Right kidney (tissue), 9 donors: Measurements from ENCODE around the gene MORN5.
"Not testable (repeated sequence)": the region's sequence is repeated elsewhere in the genome, so short reads cannot be mapped to it uniquely, and the experiment has no call there.

ENCODE experiments used
- DNase-seq: peaks from one replicate; pipeline ENCODE4 v3.0.0-alpha.2; 2016
- long read RNA-seq, 8 donors: transcript quantifications; one replicate each; lab custom pipeline, GENCODE V29; 2026

Gene MORN5
- long read RNA-seq, donor 1, partial matches to known transcripts, result 0 of 1 reads
- long read RNA-seq, donor 1, other reads (novel, unspliced or antisense), result 0 of 1 reads
- long read RNA-seq, donor 2, result 0 reads
- long read RNA-seq, donor 3, result 0 reads
- long read RNA-seq, donor 4, partial matches to known transcripts, result 0 of 3 reads
- long read RNA-seq, donor 4, other reads (novel, unspliced or antisense), result 0 of 3 reads
- long read RNA-seq, donor 5, partial matches to known transcripts, result 0 of 1 reads
- long read RNA-seq, donor 5, other reads (novel, unspliced or antisense), result 0 of 1 reads
- long read RNA-seq, donor 6, result 0 reads
- long read RNA-seq, donor 7, partial matches to known transcripts, result 0 of 1 reads
- long read RNA-seq, donor 7, other reads (novel, unspliced or antisense), result 0 of 1 reads
- long read RNA-seq, donor 8, partial matches to known transcripts, result 0 of 3 reads
- long read RNA-seq, donor 8, other reads (novel, unspliced or antisense), result 0 of 3 reads

- DNase-seq, result peak; percentile 89
Observed at GRCh38 chr9:122159026-122159924, at the start of gene MORN5, which contains the start of gene NDUFA8. Gene MORN5, plus strand, starts transcription at chr9:122159908. Its CDS starts 65 bp downstream, at chr9:122159973. Gene NDUFA8, minus strand, starts transcription at chr9:122159779. Its CDS starts 102 bp downstream, at chr9:122159677.

DNA sequence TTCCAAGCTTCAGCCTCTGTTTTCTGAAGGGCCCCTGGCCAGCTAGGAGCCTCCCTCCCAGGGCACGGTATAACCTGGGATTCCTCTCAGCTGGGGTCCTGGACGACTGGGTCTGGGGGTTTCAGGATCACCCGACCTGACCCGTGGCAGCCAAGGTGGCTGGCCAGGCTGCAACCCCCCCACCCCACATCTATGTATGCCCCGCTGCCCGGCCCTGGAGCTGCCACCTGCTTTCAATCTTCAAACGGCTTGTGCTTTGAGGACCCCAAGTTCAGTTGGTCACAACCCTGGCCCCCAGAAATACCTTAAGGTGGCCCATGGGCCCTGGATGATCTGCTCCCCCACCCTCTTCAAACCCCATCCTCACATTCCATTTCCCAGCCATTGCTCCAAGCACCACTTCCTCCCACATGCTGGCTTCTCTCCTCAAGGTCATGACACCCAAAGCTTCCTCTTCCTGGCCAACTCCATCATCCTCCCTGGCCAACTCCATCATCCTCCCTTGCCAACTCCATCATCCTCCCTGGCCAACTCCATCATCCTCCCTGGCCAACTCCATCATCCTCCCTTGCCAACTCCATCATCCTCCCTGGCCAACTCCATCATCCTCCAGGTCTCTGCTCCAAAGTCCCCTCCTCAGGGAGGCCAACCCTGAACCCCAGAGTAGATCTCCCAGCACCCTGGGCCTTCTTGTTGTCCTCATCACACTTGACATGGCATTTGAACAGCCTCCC is 49.4 kb upstream of the MORN5 start:
- DNase-seq, result no peak

DNA sequence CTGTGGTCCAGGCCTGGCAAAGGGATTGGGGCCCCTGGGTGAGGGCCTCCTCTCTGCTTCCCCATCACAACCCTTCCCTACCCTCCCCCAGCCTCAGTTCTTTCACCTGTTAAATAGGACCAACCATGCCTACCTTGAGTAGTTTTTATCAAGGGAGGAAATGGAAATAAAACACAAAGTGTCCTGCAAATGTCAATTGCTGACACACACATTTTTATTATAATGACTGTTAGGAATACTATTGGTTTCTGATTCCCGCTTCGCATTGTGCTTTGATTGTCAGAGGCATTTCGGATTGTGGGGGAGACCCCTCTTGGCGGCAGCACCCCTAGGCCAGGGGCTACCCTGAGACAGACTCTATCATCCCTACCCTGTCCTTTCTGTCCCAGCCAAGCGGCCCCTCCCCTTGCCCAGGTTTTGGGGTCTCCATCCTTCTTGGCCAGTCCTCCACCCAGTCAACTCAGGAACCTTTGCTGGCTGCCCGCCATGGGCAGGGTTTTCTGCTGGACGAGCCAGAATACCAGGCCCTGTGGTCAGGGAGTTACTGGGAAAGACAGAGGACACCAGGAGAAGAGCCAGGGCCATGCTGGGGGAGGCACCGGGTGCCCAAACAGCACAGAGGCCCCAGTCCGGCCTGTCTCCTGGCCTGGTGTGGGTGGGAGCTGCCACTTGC is 48.2 kb upstream of the MORN5 start:
- no peak for DNase-seq

DNA sequence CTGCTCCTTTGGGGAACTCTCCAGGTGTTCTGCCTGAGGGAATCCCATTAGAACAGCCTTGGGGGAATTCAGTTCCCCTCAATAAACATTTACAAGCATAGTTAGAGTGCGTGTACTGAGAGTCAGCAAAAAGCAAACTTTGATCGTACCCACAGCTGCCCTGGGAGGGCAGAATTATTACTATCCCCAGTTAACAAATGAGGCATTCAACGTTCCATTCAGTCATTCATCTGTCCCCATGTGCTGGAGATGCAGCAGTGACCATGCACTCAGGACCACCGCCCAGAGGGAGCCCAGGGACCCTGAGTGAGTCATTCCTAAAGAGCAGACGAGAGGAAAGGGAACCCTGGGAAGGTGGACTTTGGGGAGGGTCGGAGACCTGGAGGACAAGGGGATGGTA is 47.5 kb upstream of the MORN5 start:
- no peak for DNase-seq

DNA sequence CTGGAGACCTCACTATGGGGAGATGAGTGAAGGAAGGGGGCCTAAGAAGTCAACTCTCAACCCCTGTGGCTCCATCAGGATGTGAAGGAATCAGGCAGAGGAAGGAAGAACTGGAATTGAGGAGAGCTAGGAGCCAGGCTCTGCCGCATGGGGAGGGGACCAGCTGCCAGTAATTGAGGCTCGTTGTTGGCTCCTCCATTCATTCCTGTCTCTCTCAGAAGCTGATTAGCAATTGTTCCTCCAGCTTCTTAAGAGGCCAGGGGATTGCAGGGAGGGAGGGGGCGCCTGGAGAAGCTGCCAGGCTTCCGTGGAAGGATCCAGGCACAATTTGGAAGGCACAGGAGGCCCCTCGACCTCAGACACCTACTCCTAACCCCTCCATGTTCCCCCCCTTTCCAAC is 46.1 kb upstream of the MORN5 start:
- no peak for DNase-seq

- DNase-seq, result no peak
Observed at GRCh38 chr9:122115176-122116035, 44.3 kb upstream of the MORN5 start.

DNA sequence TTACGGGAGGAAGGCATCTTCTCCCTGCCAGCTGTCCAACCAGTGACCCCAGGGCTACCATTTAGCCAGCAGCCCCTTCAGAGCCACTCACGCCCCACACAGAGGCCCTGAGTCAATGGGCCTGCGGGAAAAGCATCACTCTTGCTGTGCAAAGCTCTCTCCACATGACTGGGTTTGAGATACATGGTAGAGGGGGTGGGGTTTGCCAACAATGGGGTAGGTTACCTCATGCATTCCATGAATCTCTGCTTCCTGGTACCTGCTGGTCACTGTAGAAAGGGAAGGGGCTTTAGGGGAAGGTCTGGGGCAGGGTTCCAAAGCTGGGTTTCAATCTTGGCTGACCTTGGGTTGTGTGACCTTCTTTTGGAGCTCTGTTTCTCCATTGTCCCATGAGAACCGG is 43.7 kb upstream of the MORN5 start:
- no peak for DNase-seq

- DNase-seq, result no peak
Observed at GRCh38 chr9:122116448-122117173, 43.1 kb upstream of the MORN5 start.

GRCh38 chr9:122117241-122117640 is 42.5 kb upstream of the MORN5 start:
- DNase-seq, result not testable (repeated sequence)

- DNase-seq, result no peak
Observed at GRCh38 chr9:122118343-122119165, 41.2 kb upstream of the MORN5 start.

DNA sequence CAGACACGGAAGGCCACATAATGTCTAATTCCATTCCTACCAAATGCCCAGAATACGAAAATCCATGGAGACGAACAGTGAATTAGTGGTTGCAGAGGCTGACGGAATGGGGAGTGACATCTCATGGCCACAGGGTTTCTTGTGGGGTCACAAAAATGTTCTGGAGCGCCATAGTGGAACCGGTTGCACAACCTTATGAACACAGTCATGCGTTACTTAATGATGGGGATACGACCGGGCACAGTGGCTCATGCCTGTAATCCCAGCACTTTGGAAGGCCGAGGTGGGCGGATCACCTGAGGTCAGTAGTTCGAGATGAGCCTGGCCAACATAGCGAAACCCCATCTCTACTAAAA is 40.6 kb upstream of the MORN5 start:
- DNase-seq, result no peak

DNA sequence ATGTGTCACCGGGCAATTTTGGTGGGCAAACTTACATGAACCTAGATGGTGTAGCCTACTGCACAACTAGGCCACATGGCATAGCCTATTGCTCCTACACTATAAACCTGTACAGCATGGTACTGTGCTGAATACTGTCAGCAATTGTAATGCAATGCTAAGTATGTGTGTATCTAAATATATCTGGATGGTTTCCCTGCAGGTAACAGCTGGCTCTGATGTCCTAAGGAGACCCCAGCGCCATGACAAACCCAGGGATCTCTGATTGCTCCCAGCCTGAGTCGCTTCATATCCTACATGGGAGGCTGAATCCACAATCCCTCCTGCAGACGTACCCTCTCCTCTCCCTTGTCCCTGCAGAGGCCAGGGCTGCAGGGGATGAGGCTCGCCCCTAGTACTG is 40.0 kb upstream of the MORN5 start:
- DNase-seq, result no peak

GRCh38 chr9:122120316-122121071 is 39.2 kb upstream of the MORN5 start:
- DNase-seq, result no peak

- DNase-seq, result no peak
Observed at GRCh38 chr9:122121391-122121790, 38.3 kb upstream of the MORN5 start.

GRCh38 chr9:122121931-122122330 is 37.8 kb upstream of the MORN5 start:
- no peak for DNase-seq

DNA sequence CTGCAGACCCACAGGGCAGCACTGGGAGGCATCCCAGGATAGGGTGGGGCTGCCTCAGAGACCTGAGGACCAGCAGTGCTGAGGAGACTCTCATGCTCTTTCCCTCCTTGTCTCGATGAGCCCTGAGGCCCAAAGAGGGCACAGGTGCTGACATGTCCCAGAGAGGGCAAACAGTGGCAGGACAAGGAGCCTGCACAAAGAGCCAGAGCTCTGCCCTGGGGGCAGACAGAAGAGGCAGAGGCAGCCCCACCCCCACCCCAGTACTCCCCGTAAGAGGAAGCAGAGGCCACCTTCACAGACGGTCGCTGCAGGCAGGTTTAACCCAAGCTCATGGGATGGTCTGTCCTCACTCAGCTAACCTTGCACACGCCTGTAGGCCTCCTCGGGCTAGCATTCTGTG is 37.2 kb upstream of the MORN5 start:
- DNase-seq, result no peak

- peak; percentile 57 for DNase-seq
Observed at GRCh38 chr9:122122903-122123632, 36.6 kb upstream of the MORN5 start.

GRCh38 chr9:122124048-122124447 is 35.7 kb upstream of the MORN5 start:
- DNase-seq, result no peak
